ENCODE measurements around the gene CYP2C18.

GRCh38 chr10:94762393-94762792 lies 78.9 kb downstream of the CYP2C18 start, which contains the start of gene CYP2C19:
- TF ChIP-seq FOSB (CRISPR knock-in tag; IDR thresholded peaks at IDR 0.05) (no peak), MAX (IDR thresholded peaks at IDR 0.05) (no peak), CTCF (IDR thresholded peaks at IDR 0.05) (no peak), EP300 (IDR thresholded peaks at IDR 0.05) (no peak), ESRRA (IDR thresholded peaks at IDR 0.05; ENCODE audit: borderline replicate concordance, low read length) (no peak), HDAC2 (IDR thresholded peaks at IDR 0.05) (no peak), RNF2 (IDR thresholded peaks at IDR 0.05; ENCODE audit: borderline replicate concordance, low read depth) (no peak), RAD21 (conservative IDR thresholded peaks at IDR 0.05 in 1 of 2, IDR thresholded peaks at IDR 0.05 in 1 of 2) (no peak), POLR2A (IDR thresholded peaks at IDR 0.05; ENCODE audit: low read length) (no peak), POLR2AphosphoS2 (conservative IDR thresholded peaks at IDR 0.05; ENCODE audit: low read length) (no peak), JUNB (IDR thresholded peaks at IDR 0.05) (no peak), FOXS1 (CRISPR knock-in tag; IDR thresholded peaks at IDR 0.05) (no peak), HEYL (CRISPR knock-in tag; IDR thresholded peaks at IDR 0.05) (no peak), MYC (IDR thresholded peaks at IDR 0.05; ENCODE audit: borderline replicate concordance, low read length) (no peak)

Measured in A549 (cell line).